ENCODE results near the gene LCOR. TPM values are rescaled to one million over a fixed set of nuclear protein-coding genes. Genes with fewer than 3 reads are reported as not detected.
"Not testable (repeated sequence)": the region's sequence is repeated elsewhere in the genome, so short reads cannot be mapped to it uniquely, and the experiment has no call there.

The LCOR gene
- polyA plus RNA-seq (ENCODE audit: insufficient read length in 3 of 3) = 10 to 100 TPM; 23.7 to 35.5 (median 33.8) TPM
- long read RNA-seq, donor 1, full-length matches to known transcripts = 2 of 2 reads
- long read RNA-seq, donor 1, partial matches to known transcripts = 0 of 2 reads
- long read RNA-seq, donor 1, other reads (novel, unspliced or antisense) = 0 of 2 reads
- long read RNA-seq, donor 2, full-length matches to known transcripts = 2 of 12 reads
- long read RNA-seq, donor 2, partial matches to known transcripts = 10 of 12 reads
- long read RNA-seq, donor 2, other reads (novel, unspliced or antisense) = 0 of 12 reads
- long read RNA-seq, donor 3, full-length matches to known transcripts = 5 of 5 reads
- long read RNA-seq, donor 3, partial matches to known transcripts = 0 of 5 reads
- long read RNA-seq, donor 3, other reads (novel, unspliced or antisense) = 0 of 5 reads
- long read RNA-seq, donor 4, full-length matches to known transcripts = 1 of 1 reads
- long read RNA-seq, donor 4, partial matches to known transcripts = 0 of 1 reads
- long read RNA-seq, donor 4, other reads (novel, unspliced or antisense) = 0 of 1 reads
- long read RNA-seq, donor 5, full-length matches to known transcripts = 4 of 4 reads
- long read RNA-seq, donor 5, partial matches to known transcripts = 0 of 4 reads
- long read RNA-seq, donor 5, other reads (novel, unspliced or antisense) = 0 of 4 reads
- long read RNA-seq, donor 6, full-length matches to known transcripts = 5 of 5 reads
- long read RNA-seq, donor 6, partial matches to known transcripts = 0 of 5 reads
- long read RNA-seq, donor 6, other reads (novel, unspliced or antisense) = 0 of 5 reads
- long read RNA-seq, donor 7, full-length matches to known transcripts = 7 of 7 reads
- long read RNA-seq, donor 7, partial matches to known transcripts = 0 of 7 reads
- long read RNA-seq, donor 7, other reads (novel, unspliced or antisense) = 0 of 7 reads
- long read RNA-seq, donor 8, full-length matches to known transcripts = 1 of 1 reads
- long read RNA-seq, donor 8, partial matches to known transcripts = 0 of 1 reads
- long read RNA-seq, donor 8, other reads (novel, unspliced or antisense) = 0 of 1 reads
- long read RNA-seq, donor 9, full-length matches to known transcripts = 2 of 2 reads
- long read RNA-seq, donor 9, partial matches to known transcripts = 0 of 2 reads
- long read RNA-seq, donor 9, other reads (novel, unspliced or antisense) = 0 of 2 reads
- long read RNA-seq, donor 10, full-length matches to known transcripts = 9 of 9 reads
- long read RNA-seq, donor 10, partial matches to known transcripts = 0 of 9 reads
- long read RNA-seq, donor 10, other reads (novel, unspliced or antisense) = 0 of 9 reads
- long read RNA-seq, donor 11, full-length matches to known transcripts = 7 of 7 reads
- long read RNA-seq, donor 11, partial matches to known transcripts = 0 of 7 reads
- long read RNA-seq, donor 11, other reads (novel, unspliced or antisense) = 0 of 7 reads
- long read RNA-seq, donor 12, full-length matches to known transcripts = 8 of 8 reads
- long read RNA-seq, donor 12, partial matches to known transcripts = 0 of 8 reads
- long read RNA-seq, donor 12, other reads (novel, unspliced or antisense) = 0 of 8 reads
- long read RNA-seq, donor 13, full-length matches to known transcripts = 5 of 5 reads
- long read RNA-seq, donor 13, partial matches to known transcripts = 0 of 5 reads
- long read RNA-seq, donor 13, other reads (novel, unspliced or antisense) = 0 of 5 reads
- long read RNA-seq, donor 14 = 0 reads
- long read RNA-seq, donor 15, full-length matches to known transcripts = 6 of 6 reads
- long read RNA-seq, donor 15, partial matches to known transcripts = 0 of 6 reads
- long read RNA-seq, donor 15, other reads (novel, unspliced or antisense) = 0 of 6 reads
- long read RNA-seq, donor 16, full-length matches to known transcripts = 3 of 3 reads
- long read RNA-seq, donor 16, partial matches to known transcripts = 0 of 3 reads
- long read RNA-seq, donor 16, other reads (novel, unspliced or antisense) = 0 of 3 reads

DNA sequence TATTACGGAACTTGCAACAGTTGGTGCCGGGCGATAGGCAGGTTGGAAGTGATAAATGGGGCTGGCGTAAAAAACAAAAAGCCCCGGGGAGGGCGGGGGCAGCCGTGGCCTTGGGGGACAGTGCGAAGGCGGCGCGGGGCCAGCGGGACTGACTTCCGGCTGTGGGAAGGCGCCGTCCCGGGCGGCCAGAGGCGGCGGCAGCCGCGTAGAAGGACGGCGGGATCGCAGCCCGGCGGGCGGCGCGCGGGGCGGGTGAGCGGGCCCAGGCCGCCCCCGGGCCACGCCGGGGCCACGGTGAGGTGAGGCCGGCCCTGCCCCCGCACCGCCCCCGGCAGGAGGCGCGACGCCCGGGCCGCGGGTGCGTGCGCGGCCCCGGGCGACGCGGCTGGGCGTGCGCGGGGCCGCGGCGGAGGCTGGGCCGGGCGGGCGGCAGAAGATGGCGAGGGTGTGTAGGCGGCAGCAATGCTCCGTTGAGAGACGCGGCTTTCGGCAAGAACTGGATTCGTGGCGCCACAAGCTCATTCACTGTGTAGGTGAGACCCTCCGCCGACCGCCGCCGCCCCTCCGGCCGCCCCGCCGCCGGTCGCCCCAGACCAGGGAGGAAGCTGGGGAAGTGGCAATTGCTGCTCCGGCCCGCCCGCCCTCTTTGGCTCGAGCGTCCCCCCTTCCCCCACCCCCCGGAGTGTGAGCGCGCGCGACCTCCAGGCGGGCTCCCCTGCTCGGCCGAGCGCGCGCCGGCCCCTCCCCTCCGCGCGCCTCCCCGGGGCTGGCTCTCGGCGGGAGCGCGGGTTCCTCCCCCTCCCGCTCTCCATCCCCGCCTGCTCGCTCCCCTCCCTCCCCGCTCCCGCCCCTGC is at the start of gene LCOR:
LCOR (plus strand) TSS at position 432 of the 854 bp plus-strand sequence. CDS start 116,760 bp downstream, outside the sequence.
- DNase-seq = peak; percentile 93

DNA sequence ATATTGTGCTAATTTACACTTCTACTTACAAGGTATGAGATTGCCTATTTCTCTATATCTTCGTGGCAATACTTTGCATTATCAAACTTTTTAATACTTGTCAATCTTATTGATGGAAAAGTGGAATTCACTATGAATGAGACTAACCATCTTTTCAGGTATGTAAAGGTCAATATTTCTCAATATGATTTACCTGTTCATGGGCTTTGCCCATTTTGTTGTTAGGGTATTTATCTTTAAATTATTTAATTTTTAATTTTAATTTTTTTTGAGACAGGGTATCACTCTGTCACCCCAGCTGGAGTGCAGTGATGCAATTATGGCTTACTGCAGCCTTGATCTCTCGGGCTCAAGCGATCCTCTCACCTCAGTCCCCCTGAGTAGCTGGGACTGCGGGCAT is 47.8 kb upstream of the LCOR start:
- DNase-seq = no peak

DNA sequence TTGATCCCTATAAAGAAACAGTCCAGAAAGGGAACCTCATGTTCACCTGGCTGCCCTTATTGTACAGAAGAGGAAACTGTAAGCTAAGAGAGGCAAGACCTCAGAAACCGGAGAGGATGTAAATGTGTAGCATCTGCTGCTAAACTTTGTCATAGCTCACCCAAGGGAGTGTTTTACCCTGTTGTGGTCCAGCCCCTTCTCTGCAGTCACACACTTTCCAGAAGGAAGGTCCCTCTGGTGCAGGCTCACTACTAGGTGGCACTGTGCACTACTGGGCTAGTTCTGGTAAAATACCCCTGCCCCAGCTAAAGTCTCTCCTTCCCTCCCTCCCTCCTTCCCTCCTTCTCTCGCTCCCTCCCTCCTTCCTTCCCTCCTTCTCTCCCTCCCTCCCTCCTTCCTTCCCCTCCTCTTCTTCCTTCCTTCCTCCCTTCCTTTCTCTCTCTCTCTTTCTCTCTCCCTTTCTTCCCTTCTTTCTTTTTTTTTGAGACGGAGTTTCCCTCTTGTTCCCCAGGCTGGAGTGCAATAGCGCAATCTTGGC is 42.5 kb upstream of the LCOR start:
- no peak for DNase-seq

DNA sequence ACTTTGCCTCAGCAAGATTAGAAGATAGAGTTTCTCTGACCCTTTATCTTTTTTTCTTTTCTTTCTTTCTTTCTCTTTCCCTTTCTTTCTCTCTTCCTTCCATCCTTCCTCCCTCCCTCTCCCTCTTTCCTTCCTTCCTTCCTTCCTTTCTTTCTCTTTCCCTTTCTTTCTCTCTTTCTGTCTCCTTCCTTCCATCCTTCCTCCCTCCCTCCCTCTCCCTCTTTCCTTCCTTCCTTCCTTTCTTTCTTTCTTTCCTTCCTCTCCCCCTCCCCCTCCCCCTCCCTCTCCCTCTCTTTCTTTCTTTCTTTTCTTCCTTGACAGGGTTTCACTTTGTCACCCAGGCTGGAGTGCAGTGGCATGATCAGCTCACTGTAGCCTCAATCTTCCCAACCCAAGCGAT is 40.2 kb upstream of the LCOR start:
- DNase-seq = no peak

DNA sequence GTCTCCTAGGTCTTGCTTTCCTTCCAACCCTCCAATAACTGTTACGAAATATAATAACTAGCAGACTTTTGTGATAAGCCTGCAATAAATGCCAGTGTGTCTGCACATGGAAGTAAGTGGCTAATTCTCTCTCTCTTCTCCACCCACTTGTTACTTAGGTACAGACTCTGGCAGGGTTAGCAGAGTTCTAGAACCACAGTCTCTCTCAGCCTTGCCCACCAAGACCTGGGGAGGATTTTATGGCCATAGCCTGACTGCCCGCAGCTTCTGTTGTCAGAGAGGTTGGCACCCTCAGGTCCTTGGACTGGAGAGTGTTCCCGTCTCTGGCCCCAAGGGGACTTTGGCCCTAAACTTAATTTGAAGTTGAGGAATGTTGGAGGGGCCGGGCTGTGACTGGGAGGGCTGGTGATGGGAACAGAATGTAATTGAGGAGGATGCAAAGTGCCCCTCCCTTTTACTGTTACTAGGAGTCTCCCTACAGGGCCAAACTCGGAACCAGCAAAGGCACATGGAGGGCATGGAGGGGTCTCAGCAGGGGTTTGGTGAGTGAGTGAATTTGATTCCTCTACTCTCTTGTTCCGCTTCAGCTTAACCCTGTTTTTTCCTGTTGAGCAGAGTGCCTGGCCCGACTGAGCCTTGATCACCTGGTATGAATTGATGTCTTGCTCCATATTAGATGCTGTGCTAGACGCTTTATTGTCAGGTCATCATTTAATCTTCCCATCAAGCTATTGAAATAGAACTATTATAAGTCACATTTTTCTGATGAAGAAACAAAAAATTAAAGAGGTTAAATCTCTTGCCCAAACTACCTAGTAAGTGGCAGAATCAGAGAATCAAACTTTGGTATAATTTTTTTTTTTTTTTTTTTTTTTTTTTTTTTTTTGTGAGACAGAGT is 37.0 kb upstream of the LCOR start:
- DNase-seq = no peak

DNA sequence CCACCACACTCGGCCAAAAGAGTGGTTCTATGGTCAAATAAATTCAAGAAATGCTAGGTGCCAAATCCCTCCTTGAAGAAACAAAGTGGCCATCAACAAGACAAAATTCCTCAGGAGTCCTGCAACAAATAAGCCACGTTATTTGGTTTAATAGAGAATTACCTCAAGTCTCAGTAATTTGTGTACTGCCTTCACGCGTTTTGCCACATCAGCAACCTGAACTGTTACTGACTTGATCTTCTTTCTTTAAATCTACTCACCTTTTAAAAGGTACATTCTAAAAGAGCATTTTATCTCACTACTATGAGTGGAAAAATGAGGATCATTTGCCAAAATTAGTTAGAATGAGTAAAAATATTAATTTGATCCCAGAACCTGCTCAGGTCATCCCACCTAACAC is 34.6 kb upstream of the LCOR start:
- no peak for DNase-seq

DNA sequence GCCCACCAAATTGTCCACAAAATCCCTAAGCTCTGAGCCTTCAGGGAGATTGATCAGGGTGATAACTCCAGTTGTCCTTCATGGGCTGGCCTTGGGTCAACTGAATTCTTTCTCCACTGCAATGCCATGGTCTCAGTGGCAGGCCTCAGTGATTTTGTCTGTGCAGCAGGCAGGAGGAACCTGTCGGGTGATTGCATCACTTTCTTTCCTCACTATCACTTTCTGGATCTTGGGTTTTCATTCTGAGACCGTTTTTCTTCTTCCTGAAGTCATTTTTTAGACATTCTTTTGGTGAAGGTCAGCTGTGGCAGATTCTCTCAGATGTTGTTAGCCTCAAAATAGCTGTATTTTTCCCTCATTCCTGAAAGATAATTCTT is 28.8 kb upstream of the LCOR start:
- no peak for DNase-seq

DNA sequence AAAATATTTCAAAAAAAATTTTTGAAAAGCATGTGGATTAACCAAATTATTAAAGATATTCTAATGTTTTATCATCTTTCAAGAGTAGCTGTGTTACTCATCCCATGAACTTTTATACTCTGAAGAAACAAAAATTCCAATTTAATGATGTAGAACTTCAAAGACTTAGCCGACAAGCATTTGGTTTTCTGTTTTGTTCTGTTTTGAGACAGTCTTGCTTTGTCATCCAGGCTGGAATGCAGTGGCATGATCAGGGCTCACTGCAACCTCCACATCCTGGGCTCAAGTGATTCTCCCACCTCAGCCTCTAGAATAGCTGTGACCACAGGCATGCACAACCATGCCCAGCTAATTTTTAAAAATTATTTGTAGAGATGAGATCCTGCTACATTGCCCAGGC is 17.8 kb upstream of the LCOR start:
- no peak for DNase-seq

DNA sequence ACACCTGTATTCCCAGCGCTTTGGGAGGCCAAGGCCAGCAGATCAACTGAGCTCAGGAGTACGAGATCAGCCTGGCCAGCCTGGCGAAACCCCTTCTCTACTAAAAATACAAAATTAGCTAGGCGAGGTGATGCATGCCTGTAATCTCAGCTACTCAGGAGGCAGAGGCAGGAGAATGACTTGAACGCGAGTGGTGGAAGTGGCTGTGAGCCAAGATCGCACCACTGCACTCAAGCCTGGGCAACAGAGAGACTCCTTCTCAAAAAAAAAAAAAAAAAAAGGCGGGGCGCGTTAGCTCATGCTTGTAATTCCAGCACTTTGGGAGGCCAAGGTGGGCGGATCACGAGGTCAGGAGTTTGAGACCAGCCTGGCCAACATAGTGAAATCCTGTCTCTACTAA is 13.1 kb upstream of the LCOR start:
- not testable (repeated sequence) for DNase-seq

DNA sequence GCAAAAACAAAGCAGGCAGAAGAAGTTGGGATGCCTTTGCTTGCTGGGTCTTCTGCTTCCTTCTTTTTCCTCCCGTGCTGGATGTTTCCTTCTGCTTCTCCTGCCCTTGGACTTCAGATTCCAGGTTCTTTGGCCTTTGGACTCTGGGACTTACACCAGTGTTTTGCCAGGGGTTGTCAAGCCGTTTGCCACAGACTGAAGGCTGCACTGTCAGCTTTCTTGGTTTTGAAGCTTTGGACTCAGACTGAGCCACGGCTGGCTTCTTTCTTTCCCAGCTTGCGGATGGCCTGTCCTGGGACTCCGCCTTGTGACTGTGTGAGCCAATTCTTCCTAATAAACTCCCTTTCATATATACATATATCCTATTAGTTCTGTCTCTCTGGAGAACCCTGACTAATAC is 11.3 kb upstream of the LCOR start:
- no peak for DNase-seq

DNA sequence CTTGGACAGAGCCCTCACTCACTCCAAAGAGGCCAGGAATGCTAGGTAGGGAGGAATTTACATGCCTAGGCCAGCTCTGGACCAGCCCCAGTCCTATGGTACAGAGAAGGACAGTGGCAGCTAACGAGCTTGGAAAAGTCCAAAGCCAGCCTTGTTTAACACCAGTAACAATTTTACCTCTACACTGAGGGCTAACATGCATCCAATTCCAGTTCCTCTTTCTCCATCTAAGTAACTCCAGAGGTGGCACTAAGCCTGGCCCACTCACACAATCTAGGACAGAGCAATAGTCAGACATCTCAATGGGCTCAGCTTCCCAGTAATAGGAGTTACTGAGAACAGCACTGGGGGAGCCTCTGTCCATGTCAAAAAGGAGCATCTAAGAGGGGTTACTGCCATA is 5.7 kb upstream of the LCOR start:
- DNase-seq = no peak

DNA sequence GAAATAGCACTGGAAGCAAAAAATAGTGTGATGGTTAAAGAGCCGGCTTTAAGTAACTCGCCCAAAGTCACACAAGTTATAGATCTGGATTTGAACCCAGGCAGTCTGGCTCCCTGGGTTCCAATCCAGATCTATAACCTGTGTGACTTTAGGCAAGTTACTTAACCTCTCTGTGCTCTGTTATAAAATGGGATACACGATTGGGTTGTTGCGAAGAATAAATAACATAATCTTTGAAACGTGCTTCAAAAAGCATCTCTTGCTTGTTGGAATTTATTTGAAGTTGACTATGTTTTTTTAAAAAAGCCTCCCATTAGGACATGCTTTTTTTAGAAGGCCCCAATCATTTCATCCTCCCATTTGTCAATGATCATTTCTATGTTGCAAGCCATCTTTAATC is 3.5 kb upstream of the LCOR start:
- no peak for DNase-seq

DNA sequence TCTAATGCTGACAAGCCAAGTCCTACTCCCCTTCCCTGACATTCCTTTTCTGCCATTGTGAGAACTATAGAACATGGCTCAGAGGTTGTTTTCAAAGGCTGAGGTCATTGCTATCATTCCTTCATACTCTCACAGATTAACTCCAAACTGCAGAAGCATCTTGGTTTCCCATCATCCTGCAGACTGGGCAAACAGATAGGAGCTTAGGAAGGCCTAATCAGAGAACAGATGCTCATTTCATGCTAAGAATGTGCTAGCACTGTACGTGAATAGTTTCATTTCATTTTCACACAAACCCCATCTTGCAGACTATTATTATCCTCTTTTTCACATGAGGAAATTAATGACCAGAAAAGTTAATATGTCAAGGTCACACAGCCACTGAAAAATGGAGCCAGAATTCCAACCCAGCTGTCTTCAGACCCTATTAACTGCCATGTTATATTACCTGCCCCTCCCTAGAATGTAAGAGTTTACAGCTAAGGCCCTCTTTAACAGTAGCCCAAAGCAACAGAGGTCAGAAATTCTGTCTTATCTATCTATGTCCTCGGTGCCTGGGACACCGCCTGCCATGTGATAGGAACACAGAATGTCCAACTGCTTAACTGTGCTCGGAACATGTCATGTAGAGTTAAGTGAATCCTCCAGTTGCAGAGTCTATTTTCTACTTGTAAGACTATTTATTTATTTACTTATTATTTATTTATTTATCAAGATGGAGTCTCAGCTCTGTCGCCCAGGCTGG is 2.9 kb upstream of the LCOR start:
- no peak for DNase-seq

DNA sequence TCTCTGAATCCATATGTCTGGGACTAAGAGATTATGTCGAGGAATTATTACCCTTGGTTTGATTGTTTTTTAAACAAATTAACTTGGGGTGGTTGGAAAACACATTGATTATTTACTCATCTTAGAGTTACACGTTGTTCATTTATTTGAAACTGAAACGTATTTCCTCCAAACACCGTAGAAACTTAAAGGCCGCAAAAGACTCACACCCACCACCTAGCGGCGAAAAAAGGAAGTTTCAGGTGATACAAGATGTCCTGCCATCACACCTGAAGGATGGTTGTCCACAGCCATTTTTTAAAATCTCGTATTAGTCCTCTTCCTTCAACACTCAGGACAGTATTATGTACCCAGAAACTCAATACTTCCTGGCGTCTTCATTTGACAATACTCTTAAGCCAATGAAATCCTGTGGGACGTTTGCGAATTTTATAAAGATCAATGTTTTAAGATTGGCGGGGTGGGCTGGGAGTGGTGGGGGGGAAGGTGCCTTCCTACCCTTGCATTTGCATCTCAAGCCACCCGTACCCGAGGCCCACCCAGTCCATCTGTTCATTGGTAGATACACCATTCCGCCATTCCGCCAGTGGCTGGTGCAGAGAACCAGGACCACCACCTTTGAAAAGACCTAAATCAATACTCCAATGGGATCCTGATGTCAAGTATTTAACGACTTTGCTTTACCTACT is 1.4 kb upstream of the LCOR start:
- DNase-seq = peak; percentile 81

DNA sequence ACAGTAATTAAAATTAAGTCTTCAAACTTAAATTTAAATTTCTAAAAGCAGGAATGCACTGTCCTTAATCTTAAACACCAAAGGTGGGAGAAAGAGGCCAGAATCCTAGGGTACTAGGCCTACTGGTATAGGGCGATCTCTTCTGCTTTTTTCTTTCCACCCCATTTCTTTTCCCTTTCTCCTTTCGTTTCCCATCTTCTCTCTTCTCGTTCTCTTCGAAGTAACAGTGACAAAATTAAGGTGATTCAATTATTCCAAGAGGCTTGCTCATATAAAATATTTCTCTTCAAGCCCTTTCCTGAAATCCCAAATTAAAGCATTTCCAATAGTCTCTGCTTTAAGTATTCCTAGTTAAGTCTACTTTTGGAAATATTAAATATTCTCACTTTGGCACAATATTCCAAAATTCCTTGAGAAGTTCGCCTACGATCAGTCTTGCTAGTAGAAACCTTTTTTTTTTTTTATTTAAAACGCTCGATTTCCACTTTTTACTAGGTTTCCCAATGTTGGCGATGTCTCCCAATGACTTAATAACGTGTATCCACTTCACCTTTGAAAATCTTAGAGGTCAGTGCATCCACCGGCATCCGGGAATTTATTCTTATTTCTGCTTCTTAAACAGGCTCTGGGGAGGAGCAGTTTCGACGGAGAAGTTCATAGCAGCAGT is 765 bp upstream of the LCOR start:
- DNase-seq = no peak

DNA sequence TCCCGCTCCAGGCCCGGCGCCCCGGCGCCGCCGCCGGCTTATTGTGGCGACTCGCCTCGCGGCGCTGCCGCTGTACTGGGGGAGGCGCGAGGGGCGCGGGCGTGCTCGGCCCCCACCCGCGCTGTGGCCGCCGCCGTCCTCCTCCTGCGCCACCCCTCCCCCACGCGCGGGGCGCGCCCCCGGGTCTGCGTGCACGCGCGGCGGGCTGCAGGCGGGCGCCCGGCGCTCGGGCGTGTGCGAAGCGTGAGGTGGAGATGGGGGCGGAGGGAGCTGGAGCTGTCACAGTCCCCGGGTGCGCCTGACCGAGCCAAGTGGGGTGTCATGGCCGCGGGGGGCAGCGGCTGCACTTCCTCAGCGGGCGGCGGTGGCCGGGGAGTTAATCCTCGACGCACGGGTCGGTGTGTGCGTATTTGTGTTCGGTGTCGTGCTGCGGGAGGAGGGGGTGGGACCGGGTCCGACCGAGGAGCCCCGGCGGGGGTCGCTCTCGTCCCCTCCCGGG is 672 bp downstream of the LCOR start:
- peak; percentile 76 for DNase-seq
